Measurements from ENCODE around the gene GOLT1B. TPM values are rescaled to one million over a fixed set of nuclear protein-coding genes. Genes with fewer than 3 reads are reported as not detected.

Gene GOLT1B
- total and polyA plus RNA-seq, 2 of the 13 experiments (the other 11 are each of a cell fraction or from before 2014, with no cell fraction given), result 23.6 to 38.4 TPM

- H2AFZ ChIP-seq (ENCODE audit: low read length), result no peak overlapping the region
- ChIA-PET POLR2A (no interaction called here), CTCF (ENCODE audit: low intra/inter-chr PET ratio, low total read pairs) (no interaction called here)
- no peaks in the 10 kb centered on the region; a peak in 2 of 5 replicates for H3K36me3 ChIP-seq (replicated peaks in 1 of 2; ENCODE audit: control insufficient read depth in 1 of 2, insufficient read depth in 2 of 2, low read length in 2 of 2)
- H3K27ac ChIP-seq (ENCODE audit: extremely low read length, insufficient read depth, low read length), result no peak overlapping the region
- intact Hi-C loops (cut with micrococcal nuclease; ENCODE audit: unreplicated experiment), result no loop called here
- FAIRE-seq (no peak), DNase-seq (ENCODE audit: low spot score) (no peak), ATAC-seq (no peak)
- H3K9ac ChIP-seq (ENCODE audit: insufficient read depth, low read depth, low read length), result no peak overlapping the region
- H3K4me1 ChIP-seq (ENCODE audit: insufficient read depth, low read length), result peaks cover 12% of the 10 kb centered on the region
- 0% methylated on average over 1 of the region's 1 CpG for WGBS (ENCODE audit: low lambda C conversion rate)
- no peak overlapping the region for H3K4me2 ChIP-seq (ENCODE audit: low read depth, low read length)
- H3K4me3 ChIP-seq (replicated peaks in 1 of 3; ENCODE audit: insufficient read depth in 1 of 3, low read depth in 2 of 3, low read length in 3 of 3), result no peak overlapping the region
- H3K9me3 ChIP-seq (ENCODE audit: low read length), result no peaks in the 10 kb centered on the region
- no peak for TF ChIP-seq ZNF510 (CRISPR knock-in tag; IDR thresholded peaks at IDR 0.05; ENCODE audit: low read depth)
- TF ChIP-seq ONECUT2 (CRISPR knock-in tag; IDR thresholded peaks at IDR 0.05), result no peak
- TF ChIP-seq NCOA1 (CRISPR knock-in tag; IDR thresholded peaks at IDR 0.05), result no peak
- no peak for TF ChIP-seq TCF12 (IDR thresholded peaks at IDR 0.05)
- TF ChIP-seq TCF12 (CRISPR knock-in tag; IDR thresholded peaks at IDR 0.05), result no peak
- TF ChIP-seq ZFP62 (CRISPR knock-in tag; IDR thresholded peaks at IDR 0.05), result no peak
- TF ChIP-seq FIP1L1 (IDR thresholded peaks at IDR 0.05; ENCODE audit: borderline replicate concordance, insufficient read depth, low read depth, low read length), result no peak
- no peak for TF ChIP-seq BCL6 (CRISPR knock-in tag; IDR thresholded peaks at IDR 0.05)
- TF ChIP-seq MNT (IDR thresholded peaks at IDR 0.05), result no peak
- TF ChIP-seq THAP7 (CRISPR knock-in tag; IDR thresholded peaks at IDR 0.05), result no peak
- TF ChIP-seq ZNF772 (CRISPR knock-in tag; IDR thresholded peaks at IDR 0.05), result no peak
- TF ChIP-seq ZNF704 (CRISPR knock-in tag; IDR thresholded peaks at IDR 0.05; ENCODE audit: borderline replicate concordance), result no peak
- TF ChIP-seq JDP2 (CRISPR knock-in tag; IDR thresholded peaks at IDR 0.05; ENCODE audit: borderline replicate concordance), result no peak
- H3K27me3 ChIP-seq (ENCODE audit: control insufficient read depth in 1 of 2, insufficient read depth in 2 of 2, low read length in 2 of 2), result peaks cover 0 to under 1% of the 10 kb centered on the region in 2 experiments; a peak in 1 of 5 replicates
- no TSS peak for BruUV-seq (replicated peaks)
- no peaks in the 10 kb centered on the region for H4K20me1 ChIP-seq (ENCODE audit: insufficient read depth, low read length)
- H3K79me2 ChIP-seq (ENCODE audit: insufficient read depth, low read length), result no peaks in the 10 kb centered on the region
- in situ Hi-C loops (cut with HindIII; ENCODE audit: extremely low pct_ligation_motif_present, low pct_unique_long_range_greater_than_20kb), result loop anchor here (25.0 kb wide), 1 partner anchor 516 kb away; the partner anchor contains the start of gene CMAS
Observed at GRCh38 chr12:21521541-21521940, 20.0 kb downstream of the GOLT1B start.

Data from HepG2 (cell line).